Testis (tissue), 3 donors: ENCODE results near the gene IL1RAP. TPM values are rescaled to one million over a fixed set of nuclear protein-coding genes. Genes with fewer than 3 reads are reported as not detected.

Experiments
- DNase-seq: peaks from one replicate; pipeline ENCODE4 v3.0.0-alpha.2; 2019
- H3K27ac ChIP-seq, 2 donors: fragments of 200-600 bp; sonication (generic); one replicate each; pipeline ENCODE4 v1.5.1; 2019
- H3K27me3 ChIP-seq: fragments of 200-600 bp; sonication (generic); one replicate; pipeline ENCODE4 v1.5.1; 2019
- H3K36me3 ChIP-seq: fragments of 200-600 bp; sonication (generic); one replicate; pipeline ENCODE4 v1.5.1; 2017; ENCODE audit warnings: low read depth; ENCODE audit errors: missing control alignments
- H3K4me1 ChIP-seq: fragments of 200-600 bp; sonication (generic); one replicate; pipeline ENCODE4 v1.5.1; 2019
- H3K4me3 ChIP-seq, 2 donors: fragments of 200-600 bp; sonication (generic); one replicate each; pipeline ENCODE4 v1.5.1; 2017 to 2019
- H3K9me3 ChIP-seq: fragments of 200-600 bp; sonication (generic); one replicate; pipeline ENCODE4 v1.5.1; 2017
- CTCF ChIP-seq, 3 experiments: fragments of 450-650 bp in 2 of 3; fragments of 200-600 bp in 1 of 3; sonication (generic) in 1 of 3; IDR thresholded peaks; one replicate each; pipeline ENCODE4 v1.5.1; 2016 to 2019; ENCODE audit warnings: antibody characterized with exemption in 3 of 3, mild to moderate bottlenecking in 2 of 3, moderate library complexity in 1 of 3
- POLR2A ChIP-seq: fragments of 450-650 bp; IDR thresholded peaks from one replicate; pipeline ENCODE4 v1.6.1; 2017; ENCODE audit warnings: antibody characterized with exemption, mild to moderate bottlenecking, moderate library complexity
- WGBS, 2 donors: methylation state at CpG; one replicate each; pipeline ENCODE4 v1.1.5; 2018; 5-methylcytosine and 5-hydroxymethylcytosine counted together
- intact Hi-C: fragments of 100-400 bp; cut with DNase I; formaldehyde crosslinking; loops from one replicate; pipeline ENCODE4 v1.15.1; 2023; ENCODE audit warnings: low total_unique reads
- polyA plus RNA-seq: library from polyadenylated mRNA; stranded (reverse); fragments of 350-450 nt; fragmentation: Illumina TruSeq; extraction: RNeasy Lipid Tissue Mini Kit (QIAGEN cat#74804); gene quantifications from one replicate; pipeline ENCODE4 v1.2.3, GENCODE V29; 2014; ENCODE audit warnings: low read depth, low replicate concordance; ENCODE audit not compliant: insufficient read depth
- total RNA-seq, 2 donors: library from RNA; depleted of rRNA; stranded (reverse); fragments of >200 nt; gene quantifications; one replicate each; pipeline ENCODE4 v1.2.3, GENCODE V29; 2016

The IL1RAP gene
- total and polyA plus RNA-seq, 3 donors from 2014 or later = 1.7 to 3.2 (median 2.1) TPM

- 29 to 34% methylated on average over 13 of the region's 13 CpGs for WGBS, 2 donors
- intact Hi-C loops = no loop called here
- Histone ChIP-seq H3K27me3 (no peaks in the 10 kb centered on the region), H3K4me1 (peaks cover 4% of the 10 kb centered on the region), H3K27ac (peak overlapping the region in 1 of 2 donors; percentile 26), H3K4me3 (no peak overlapping the region), H3K9me3 (no peaks in the 10 kb centered on the region), H3K36me3 (no peaks in the 10 kb centered on the region)
- no peak for TF ChIP-seq POLR2A
- no peak for TF ChIP-seq CTCF (IDR thresholded peaks at IDR 0.05)
- peak; percentile 53 for DNase-seq
Observed at GRCh38 chr3:190533511-190534281, 19.8 kb downstream of the IL1RAP start.

GRCh38 chr3:190534386-190534785 lies 20.5 kb downstream of the IL1RAP start:
- Histone ChIP-seq H3K36me3 (no peaks in the 10 kb centered on the region), H3K27ac (no peak overlapping the region), H3K27me3 (no peaks in the 10 kb centered on the region), H3K4me1 (peaks cover 4% of the 10 kb centered on the region), H3K9me3 (no peaks in the 10 kb centered on the region), H3K4me3 (no peak overlapping the region)
- WGBS, 2 donors = 63% methylated on average over 4 of the region's 4 CpGs
- intact Hi-C loops = no loop called here
- no peak for DNase-seq
- TF ChIP-seq CTCF (IDR thresholded peaks at IDR 0.05) (no peak), POLR2A (no peak)

- peaks cover 4% of the 10 kb centered on the region for H3K4me1 ChIP-seq
- 86 to 89% methylated on average over 2 of the region's 2 CpGs for WGBS, 2 donors
- no peaks in the 10 kb centered on the region for H3K27me3 ChIP-seq
- H3K4me3 ChIP-seq = no peak overlapping the region
- TF ChIP-seq CTCF (IDR thresholded peaks at IDR 0.05) (no peak), POLR2A (no peak)
- H3K36me3 ChIP-seq = no peaks in the 10 kb centered on the region
- H3K27ac ChIP-seq = no peak overlapping the region
- intact Hi-C loops = no loop called here
- no peak for DNase-seq
- no peaks in the 10 kb centered on the region for H3K9me3 ChIP-seq
Observed at GRCh38 chr3:190534986-190535385, 21.1 kb downstream of the IL1RAP start.

- H3K4me3 ChIP-seq = no peak overlapping the region
- no peak for TF ChIP-seq POLR2A
- no peak for TF ChIP-seq CTCF (IDR thresholded peaks at IDR 0.05)
- 94 to 96% methylated on average over 3 of the region's 3 CpGs for WGBS, 2 donors
- no peak for DNase-seq
- no peaks in the 10 kb centered on the region for H3K9me3 ChIP-seq
- H3K27me3 ChIP-seq = no peaks in the 10 kb centered on the region
- H3K4me1 ChIP-seq = peaks cover 4% of the 10 kb centered on the region
- H3K27ac ChIP-seq = no peak overlapping the region
- no peaks in the 10 kb centered on the region for H3K36me3 ChIP-seq
- intact Hi-C loops = no loop called here
Observed at GRCh38 chr3:190537146-190537545, 23.3 kb downstream of the IL1RAP start.

- Histone ChIP-seq H3K4me1 (peaks cover under 1% of the 10 kb centered on the region), H3K27ac (no peak overlapping the region), H3K36me3 (no peaks in the 10 kb centered on the region), H3K9me3 (no peaks in the 10 kb centered on the region), H3K27me3 (no peaks in the 10 kb centered on the region), H3K4me3 (no peak overlapping the region)
- DNase-seq = no peak
- intact Hi-C loops = no loop called here
- WGBS, 2 donors = 95 to 100% methylated on average over 2 of the region's 2 CpGs
- no peak for TF ChIP-seq POLR2A
- no peak for TF ChIP-seq CTCF (IDR thresholded peaks at IDR 0.05)
Observed at GRCh38 chr3:190538288-190538687, 24.4 kb downstream of the IL1RAP start.
